Erythroblast (primary cell): ENCODE results near the gene GNA12.
A peak's percentile ranks its signal among the peaks of the same experiment; 100 is the strongest.

Experiments
- DNase-seq, 2 experiments: peaks; one replicate each; lab custom pipeline; 2025; lab: John Stamatoyannopoulos, UW
- GATA1 ChIP-seq: IDR thresholded peaks from 2 replicates; pipeline ENCODE4 v1.6.1; 2011; ENCODE audit warnings: low read depth, mild to moderate bottlenecking, control low read depth, low read length, moderate library complexity
- POLR2A ChIP-seq: IDR thresholded peaks from 2 replicates; pipeline ENCODE4 v1.6.1; 2011; ENCODE audit warnings: mild to moderate bottlenecking, low read length

GNA12 gene

DNA sequence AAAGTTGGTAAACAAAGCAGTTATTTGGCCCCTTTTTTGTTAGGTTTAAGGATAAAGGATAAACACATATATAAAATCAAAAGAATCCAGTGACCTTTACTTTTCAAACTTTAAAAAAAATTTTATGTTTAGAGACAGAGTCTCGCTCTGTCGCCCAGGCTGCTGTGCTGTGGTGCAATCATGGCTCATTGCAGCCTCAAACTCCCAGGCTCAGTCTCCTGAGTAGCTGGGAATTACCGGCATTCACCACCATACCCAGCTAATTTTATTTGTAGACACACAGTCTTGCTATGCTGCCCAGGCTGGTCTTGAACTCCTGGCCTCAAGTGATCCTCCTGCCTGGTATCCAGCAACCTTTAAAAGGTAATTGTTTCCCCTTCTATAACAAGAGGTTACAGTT lies 31.3 kb downstream of the GNA12 start:
- DNase-seq: no peak
- no peak for TF ChIP-seq GATA1
- no peak for TF ChIP-seq POLR2A

DNA sequence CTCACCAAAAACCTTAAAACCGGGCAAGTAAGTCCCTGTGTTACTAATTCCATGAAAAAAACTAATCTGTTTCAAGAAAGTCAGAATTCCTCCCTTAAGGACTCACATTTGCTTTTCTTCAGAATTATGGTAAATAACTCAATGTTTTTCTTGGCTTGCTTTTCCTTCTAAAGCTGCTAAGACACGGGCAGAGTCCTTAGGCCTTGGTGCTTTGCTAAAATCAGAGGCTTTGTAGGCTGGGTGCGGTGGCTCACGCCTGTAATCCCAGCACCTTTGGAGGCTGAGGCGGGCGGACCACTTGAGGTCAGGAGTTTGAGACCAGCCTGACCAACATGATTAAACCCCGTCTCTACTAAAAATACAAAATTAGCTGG lies 32.0 kb downstream of the GNA12 start:
- TF ChIP-seq GATA1 (no peak), POLR2A (no peak)
- no peak for DNase-seq

GRCh38 chr7:2811476-2812113 lies 32.5 kb downstream of the GNA12 start:
- TF ChIP-seq POLR2A (no peak), GATA1 (no peak)
- DNase-seq: no peak

DNA sequence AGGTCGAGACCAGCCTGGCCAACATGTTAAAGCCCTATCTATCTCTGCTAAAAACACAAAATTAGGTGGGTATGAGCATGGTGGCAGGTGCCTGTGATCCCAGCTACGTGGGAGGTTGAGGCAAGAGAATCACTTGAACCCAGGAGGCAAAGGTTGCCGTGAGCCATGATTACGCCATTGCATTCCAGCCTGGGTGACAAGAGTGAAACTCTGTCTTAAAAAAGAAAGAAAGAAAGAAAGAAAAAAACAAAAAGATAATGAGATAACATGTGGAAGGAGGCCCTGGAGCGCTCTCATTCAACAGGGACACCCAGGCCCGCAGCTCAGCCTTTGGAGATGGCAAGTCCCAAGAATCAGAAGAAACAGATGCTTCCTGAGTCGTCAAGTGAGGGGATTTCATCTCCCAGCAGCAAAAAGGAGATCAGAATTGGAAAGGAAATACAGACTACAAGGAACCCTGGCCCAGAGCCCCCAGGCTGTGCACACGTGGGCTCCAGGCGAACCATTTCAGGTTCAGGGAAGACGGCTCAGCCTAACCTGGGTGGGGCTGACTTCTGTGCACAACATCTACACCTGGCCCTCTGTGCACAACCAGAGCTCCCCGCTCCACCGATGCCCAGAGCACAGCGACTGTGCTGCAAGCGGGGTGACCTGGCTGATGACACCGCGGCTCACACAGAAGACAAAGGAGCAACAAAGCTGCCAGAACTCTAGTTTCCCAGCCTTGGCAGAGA lies 33.3 kb downstream of the GNA12 start:
- no peak for DNase-seq
- TF ChIP-seq POLR2A (no peak), GATA1 (no peak)

DNA sequence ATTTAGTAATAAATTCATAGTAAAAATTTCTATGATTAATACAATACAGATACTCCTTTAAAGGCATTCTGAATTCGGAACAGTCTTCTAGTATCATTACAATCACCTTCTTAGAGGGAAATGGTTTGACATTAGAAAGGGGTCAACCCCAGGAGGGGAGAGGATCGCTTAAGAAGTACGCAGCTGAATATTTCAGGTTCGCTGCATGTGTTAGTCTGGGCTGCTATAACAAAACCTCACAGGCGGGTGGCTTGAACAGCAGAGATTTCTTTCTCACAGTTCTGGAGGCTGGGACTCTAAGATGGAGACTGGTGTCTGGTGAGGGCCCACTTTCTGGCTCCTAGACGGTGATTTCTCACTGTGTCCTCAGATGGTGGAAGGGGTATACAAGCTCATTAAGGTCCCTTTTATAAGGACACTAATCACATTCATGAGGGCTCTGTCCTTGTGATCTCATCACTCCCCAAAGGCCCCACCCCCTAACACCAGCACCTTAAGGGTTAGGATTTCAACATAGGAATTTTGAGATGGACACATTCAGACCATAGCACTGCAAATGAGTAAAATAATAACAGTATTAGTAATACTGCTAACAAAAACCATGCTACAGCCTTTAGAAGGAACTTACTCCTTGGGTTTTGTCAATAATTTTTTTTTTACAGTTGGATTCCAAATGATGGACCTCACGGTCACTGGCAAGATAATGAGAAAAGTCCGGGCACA lies 34.0 kb downstream of the GNA12 start:
- DNase-seq: no peak
- TF ChIP-seq POLR2A: no peak
- no peak for TF ChIP-seq GATA1

DNA sequence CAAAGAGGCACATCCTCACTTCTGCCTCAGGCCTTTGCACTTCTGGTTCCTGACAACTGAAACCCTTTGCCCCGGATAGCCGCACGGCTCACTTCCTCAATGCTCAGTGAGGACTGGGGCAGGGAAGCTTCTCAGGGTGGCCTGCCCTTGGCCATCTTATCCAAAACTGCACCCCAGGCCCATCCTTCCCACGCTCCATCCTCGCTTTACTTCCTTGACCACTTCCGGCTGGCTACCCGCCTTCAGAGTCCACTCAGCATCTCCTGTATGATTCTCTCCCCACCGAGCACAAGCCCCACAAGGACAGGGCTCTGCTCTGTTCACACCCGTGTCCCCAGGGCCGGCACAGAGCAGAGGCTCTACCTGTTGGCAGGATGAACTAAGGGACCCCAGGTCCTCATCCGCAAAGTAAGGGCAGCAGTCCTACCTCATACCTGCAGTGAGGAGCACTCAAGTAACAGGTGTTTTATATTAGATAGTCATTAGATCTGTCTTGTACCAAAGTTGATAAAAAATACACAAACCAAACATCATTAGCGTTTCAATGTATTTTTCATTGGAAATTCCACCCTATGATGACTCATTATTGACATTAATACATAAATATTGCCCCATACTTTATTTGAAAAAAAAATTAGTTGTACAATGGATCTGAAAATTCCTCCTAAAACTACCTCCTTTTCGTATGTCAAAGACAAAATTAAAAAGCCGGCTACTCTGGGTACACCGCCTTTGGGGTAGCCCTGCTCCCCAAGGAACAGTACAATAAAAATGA lies 35.0 kb downstream of the GNA12 start:
- no peak for DNase-seq
- no peak for TF ChIP-seq POLR2A
- TF ChIP-seq GATA1: no peak

DNA sequence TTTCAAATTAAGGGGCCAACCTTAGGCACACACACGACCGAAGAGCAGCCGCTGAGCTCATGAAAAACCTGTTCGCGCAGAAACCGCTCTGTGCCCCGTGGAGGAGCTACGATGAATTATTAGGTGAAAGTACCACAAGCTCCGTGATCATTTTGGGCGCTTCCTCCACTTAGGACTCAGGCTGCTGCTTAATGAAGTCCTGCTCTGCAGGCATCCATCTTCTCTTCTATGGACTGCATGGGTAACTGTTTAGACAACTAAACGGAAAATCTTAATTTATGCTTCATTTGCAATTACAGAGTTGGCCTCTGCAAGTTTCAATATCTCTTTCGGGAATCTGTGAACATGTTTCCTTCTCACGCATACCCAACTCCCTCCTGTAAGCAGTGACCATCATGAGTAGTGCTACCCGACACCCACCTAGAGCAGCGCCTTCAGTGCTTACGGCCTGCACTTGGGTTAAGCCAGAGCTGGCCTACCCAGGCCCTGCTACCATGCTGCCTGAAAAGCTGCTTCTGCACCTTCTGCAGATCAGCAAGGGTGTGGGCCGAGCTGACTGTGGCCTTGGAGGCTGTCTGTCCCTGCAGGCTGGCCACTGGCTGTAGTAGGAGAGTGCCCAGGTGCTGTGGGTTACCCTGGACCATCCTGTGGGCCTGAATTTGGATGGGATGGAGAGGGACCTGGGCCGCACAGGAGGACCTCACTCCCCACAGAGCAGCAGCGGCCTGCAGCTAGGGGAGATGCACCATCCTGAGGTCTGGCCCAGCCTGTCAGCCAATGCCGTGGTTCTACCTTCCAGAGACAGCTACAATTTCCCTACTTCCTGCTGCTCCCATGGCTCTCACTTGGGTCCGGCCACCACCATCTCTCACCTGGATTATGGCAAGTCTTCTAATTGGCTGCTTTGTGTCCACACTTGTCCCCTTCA lies 36.0 kb downstream of the GNA12 start:
- TF ChIP-seq POLR2A: no peak
- TF ChIP-seq GATA1: no peak
- DNase-seq: no peak

DNA sequence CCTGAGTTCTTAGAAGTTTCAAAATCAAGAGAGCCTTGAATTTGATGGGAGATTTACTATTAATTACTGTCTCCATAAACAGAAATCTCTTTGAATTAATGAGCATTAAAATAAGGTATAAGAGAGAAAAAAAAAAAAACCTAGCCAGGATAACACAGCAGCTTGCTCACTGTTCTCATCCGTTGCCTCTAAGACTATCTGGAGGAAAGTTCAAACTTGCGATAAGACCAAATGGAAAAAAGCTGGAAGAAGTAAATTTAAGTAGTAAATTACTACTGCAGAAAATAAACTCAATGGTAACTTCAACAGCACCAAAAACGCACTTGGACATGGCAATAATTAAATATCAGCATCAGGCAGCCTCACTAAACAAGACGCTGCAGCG lies 36.7 kb downstream of the GNA12 start:
- no peak for DNase-seq
- no peak for TF ChIP-seq POLR2A
- TF ChIP-seq GATA1: no peak

- DNase-seq: no peak
- TF ChIP-seq GATA1 (no peak), POLR2A (no peak)
Observed at GRCh38 chr7:2806571-2806970, 37.5 kb downstream of the GNA12 start.

- peak; percentile 24 to 26 for DNase-seq
- TF ChIP-seq GATA1: no peak
- TF ChIP-seq POLR2A: no peak
Observed at GRCh38 chr7:2805213-2805944, 38.7 kb downstream of the GNA12 start.

DNA sequence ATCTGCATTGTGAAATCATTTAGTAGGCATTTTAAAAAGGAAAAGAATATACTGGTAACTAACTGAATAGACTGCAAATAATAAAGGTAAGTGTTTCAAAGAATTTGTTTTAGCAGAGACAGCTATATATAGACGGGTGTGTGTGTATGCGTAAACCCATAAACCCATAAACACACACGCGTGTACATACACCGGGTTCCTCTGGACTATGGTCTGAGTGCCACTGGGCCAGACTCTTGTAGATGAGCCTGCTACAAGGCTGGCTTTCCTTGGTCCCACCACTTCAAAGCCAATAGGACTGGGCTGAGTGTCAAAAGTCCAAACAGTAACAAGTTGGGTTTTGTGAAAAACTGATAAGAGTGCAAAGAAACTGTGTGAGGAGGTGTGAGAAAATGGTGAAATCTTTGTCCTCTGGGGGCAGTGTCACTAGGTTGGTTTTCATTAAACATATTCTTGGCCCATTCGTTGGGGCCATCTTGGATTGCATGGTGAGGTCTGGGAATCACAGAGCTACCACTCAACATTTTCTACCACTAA lies 39.8 kb downstream of the GNA12 start:
- DNase-seq: peak; percentile 28 to 42
- no peak for TF ChIP-seq POLR2A
- no peak for TF ChIP-seq GATA1

- TF ChIP-seq GATA1: no peak
- TF ChIP-seq POLR2A: no peak
- DNase-seq: no peak
Observed at GRCh38 chr7:2803755-2804154, 40.4 kb downstream of the GNA12 start.
